Measurements from ENCODE around the gene BTBD9. TPM values are rescaled to one million over a fixed set of nuclear protein-coding genes. Genes with fewer than 3 reads are reported as not detected.

Gene BTBD9
- total RNA-seq, 1 donor from 2014 or later, result 10.3 TPM

DNA sequence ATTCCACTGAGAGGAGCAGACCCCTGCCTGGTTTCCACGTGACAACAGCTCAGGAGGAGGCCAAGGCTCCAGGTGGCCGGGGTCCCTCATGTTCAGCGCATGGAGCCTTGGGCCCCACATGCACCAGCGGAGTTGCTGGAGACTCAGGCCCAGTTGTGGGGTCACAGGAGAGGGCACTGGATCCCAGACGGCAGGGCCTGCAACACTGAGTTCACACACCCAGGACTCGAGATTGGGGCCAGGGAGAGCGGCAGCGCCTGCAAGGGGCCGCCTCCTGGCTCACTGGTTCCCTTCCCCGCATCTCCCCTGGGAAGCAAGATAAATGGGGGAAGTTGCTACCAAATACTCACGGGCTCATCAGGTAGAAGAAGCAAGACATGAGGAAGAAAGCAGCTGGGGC is 472.1 kb downstream of the BTBD9 start:
- Mint-ChIP-seq H3K4me1 (ENCODE audit: low read depth, unreplicated experiment) (peaks cover 6% of the 10 kb centered on the region), H3K27me3 (ENCODE audit: low read depth, unreplicated experiment) (no peaks in the 10 kb centered on the region), H3K36me3 (ENCODE audit: low read depth, unreplicated experiment) (no peaks in the 10 kb centered on the region), H3K9me3 (ENCODE audit: unreplicated experiment) (no peaks in the 10 kb centered on the region), H3K27ac (ENCODE audit: unreplicated experiment) (no peak overlapping the region), H3K4me3 (ENCODE audit: unreplicated experiment) (no peak overlapping the region)
- TF ChIP-seq, protein P1, sequence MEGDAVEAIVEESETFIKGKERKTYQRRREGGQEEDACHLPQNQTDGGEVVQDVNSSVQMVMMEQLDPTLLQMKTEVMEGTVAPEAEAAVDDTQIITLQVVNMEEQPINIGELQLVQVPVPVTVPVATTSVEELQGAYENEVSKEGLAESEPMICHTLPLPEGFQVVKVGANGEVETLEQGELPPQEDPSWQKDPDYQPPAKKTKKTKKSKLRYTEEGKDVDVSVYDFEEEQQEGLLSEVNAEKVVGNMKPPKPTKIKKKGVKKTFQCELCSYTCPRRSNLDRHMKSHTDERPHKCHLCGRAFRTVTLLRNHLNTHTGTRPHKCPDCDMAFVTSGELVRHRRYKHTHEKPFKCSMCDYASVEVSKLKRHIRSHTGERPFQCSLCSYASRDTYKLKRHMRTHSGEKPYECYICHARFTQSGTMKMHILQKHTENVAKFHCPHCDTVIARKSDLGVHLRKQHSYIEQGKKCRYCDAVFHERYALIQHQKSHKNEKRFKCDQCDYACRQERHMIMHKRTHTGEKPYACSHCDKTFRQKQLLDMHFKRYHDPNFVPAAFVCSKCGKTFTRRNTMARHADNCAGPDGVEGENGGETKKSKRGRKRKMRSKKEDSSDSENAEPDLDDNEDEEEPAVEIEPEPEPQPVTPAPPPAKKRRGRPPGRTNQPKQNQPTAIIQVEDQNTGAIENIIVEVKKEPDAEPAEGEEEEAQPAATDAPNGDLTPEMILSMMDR (IDR thresholded peaks at IDR 0.05; ENCODE audit: insufficient read depth, low read depth, low read length), result no peak
- TF ChIP-seq EZH2 (IDR thresholded peaks at IDR 0.05; ENCODE audit: insufficient read depth, low read length), result no peak
- DNase-seq (ENCODE audit: low read depth) (no peak), FAIRE-seq (no peak)
- H3K4me1 ChIP-seq (ENCODE audit: insufficient read depth, low read length), result no peaks in the 10 kb centered on the region
- no peak overlapping the region for H3K27ac ChIP-seq (ENCODE audit: low read depth, low read length)
- H3K27me3 ChIP-seq (ENCODE audit: insufficient read depth, low read length), result no peaks in the 10 kb centered on the region
- no peaks in the 10 kb centered on the region for H3K9me3 ChIP-seq (ENCODE audit: insufficient read depth, low read depth, low read length)
- no peak overlapping the region for H2AFZ ChIP-seq (ENCODE audit: low read depth, low read length)
- H3K36me3 ChIP-seq (ENCODE audit: insufficient read depth, low read length), result no peaks in the 10 kb centered on the region
- H4K20me1 ChIP-seq (ENCODE audit: insufficient read depth, low read length), result no peaks in the 10 kb centered on the region
- H3K9ac ChIP-seq (ENCODE audit: low read length), result no peak overlapping the region
- H3K4me3 ChIP-seq (ENCODE audit: insufficient read depth, low read depth, low read length), result no peak overlapping the region
- H3K79me2 ChIP-seq (ENCODE audit: insufficient read depth, low read length), result no peaks in the 10 kb centered on the region
- H3K4me2 ChIP-seq (ENCODE audit: low read length), result no peak overlapping the region

DNA sequence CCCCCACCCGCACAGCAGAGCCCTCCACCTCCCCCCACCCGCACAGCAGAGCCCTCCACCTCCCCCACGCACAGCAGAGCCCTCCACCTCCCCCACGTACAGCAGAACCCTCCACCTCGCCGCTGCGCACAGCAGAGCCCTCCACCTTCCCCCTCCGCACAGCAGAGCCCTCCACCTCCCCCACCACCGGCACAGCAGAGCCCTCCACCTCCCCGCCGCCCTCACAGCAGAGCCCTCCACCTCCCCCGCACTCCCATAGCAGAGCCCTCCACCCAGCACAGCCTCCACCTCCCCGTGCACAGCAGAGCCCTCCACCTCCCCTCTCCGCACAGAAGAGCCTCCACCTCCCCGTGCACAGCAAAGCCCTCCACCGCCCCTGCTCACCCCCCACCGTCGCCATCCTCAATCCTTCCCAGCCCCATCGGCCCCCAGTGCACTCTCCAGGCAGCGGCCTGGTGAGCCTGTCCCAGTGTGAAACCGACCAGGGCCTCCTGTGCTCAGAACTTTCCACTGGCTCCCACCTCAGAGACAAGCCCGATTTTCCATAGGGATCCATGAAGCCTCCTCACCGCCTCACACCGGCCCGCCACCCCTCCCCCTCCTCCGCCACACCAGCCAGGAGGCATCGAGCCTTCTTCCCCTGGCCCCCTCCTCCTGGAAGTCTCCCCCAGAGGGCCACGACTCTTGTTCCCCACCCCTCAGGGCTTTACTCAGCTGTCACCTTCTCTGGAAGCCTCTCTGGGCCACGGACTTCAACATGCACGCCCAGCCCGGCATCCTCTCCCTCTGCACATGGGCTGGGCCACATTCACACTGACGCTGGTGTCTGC is 473.1 kb downstream of the BTBD9 start:
- no peaks in the 10 kb centered on the region for H3K27me3 ChIP-seq (ENCODE audit: insufficient read depth, low read length)
- no peak overlapping the region for H3K4me2 ChIP-seq (ENCODE audit: low read length)
- H2AFZ ChIP-seq (ENCODE audit: low read depth, low read length), result no peak overlapping the region
- DNase-seq (ENCODE audit: low read depth) (no peak), FAIRE-seq (no peak)
- Mint-ChIP-seq H3K27ac (ENCODE audit: unreplicated experiment) (no peak overlapping the region), H3K4me3 (ENCODE audit: unreplicated experiment) (no peak overlapping the region), H3K4me1 (ENCODE audit: low read depth, unreplicated experiment) (peaks cover 6% of the 10 kb centered on the region), H3K9me3 (ENCODE audit: unreplicated experiment) (peaks cover 3% of the 10 kb centered on the region), H3K27me3 (ENCODE audit: low read depth, unreplicated experiment) (no peaks in the 10 kb centered on the region), H3K36me3 (ENCODE audit: low read depth, unreplicated experiment) (no peaks in the 10 kb centered on the region)
- H3K27ac ChIP-seq (ENCODE audit: low read depth, low read length), result no peak overlapping the region
- H3K79me2 ChIP-seq (ENCODE audit: insufficient read depth, low read length), result no peaks in the 10 kb centered on the region
- no peaks in the 10 kb centered on the region for H3K9me3 ChIP-seq (ENCODE audit: insufficient read depth, low read depth, low read length)
- no peak overlapping the region for H3K9ac ChIP-seq (ENCODE audit: low read length)
- H4K20me1 ChIP-seq (ENCODE audit: insufficient read depth, low read length), result no peaks in the 10 kb centered on the region
- H3K4me1 ChIP-seq (ENCODE audit: insufficient read depth, low read length), result no peaks in the 10 kb centered on the region
- TF ChIP-seq, protein P1 (IDR thresholded peaks at IDR 0.05; ENCODE audit: insufficient read depth, low read depth, low read length), result no peak
- no peak for TF ChIP-seq EZH2 (IDR thresholded peaks at IDR 0.05; ENCODE audit: insufficient read depth, low read length)
- no peaks in the 10 kb centered on the region for H3K36me3 ChIP-seq (ENCODE audit: insufficient read depth, low read length)
- H3K4me3 ChIP-seq (ENCODE audit: insufficient read depth, low read depth, low read length), result no peak overlapping the region

DNA sequence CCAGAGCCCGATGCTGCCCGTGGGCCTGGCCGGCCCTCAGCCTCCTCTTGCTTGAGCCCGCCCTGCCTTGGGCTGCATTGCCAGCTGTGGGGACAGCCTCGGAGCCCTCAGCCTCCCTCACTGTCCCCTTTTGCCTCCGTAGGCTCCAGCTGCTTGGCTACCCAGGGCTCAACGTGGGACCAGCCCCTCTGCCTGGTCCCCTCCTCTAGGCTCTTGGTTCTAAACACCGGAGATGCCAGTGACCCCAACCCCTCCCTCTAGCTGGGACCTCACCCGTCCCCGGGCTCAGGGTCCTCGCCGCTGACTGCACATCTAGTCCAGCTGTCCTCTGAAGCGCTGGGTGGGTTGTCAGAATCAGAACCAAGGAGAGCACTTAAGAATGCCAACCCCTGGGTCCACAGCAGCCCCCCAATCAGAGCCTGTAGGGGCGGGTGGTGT is 475.0 kb downstream of the BTBD9 start:
- H3K4me2 ChIP-seq (ENCODE audit: low read length), result no peak overlapping the region
- H3K9me3 ChIP-seq (ENCODE audit: insufficient read depth, low read depth, low read length), result no peaks in the 10 kb centered on the region
- no peak overlapping the region for H3K4me3 Mint-ChIP-seq (ENCODE audit: unreplicated experiment)
- H3K4me3 ChIP-seq (ENCODE audit: insufficient read depth, low read depth, low read length), result no peak overlapping the region
- peaks cover 3% of the 10 kb centered on the region for H3K9me3 Mint-ChIP-seq (ENCODE audit: unreplicated experiment)
- no peak overlapping the region for H3K27ac ChIP-seq (ENCODE audit: low read depth, low read length)
- H3K36me3 Mint-ChIP-seq (ENCODE audit: low read depth, unreplicated experiment), result peaks cover 6% of the 10 kb centered on the region
- no peaks in the 10 kb centered on the region for H3K4me1 ChIP-seq (ENCODE audit: insufficient read depth, low read length)
- no peak overlapping the region for H2AFZ ChIP-seq (ENCODE audit: low read depth, low read length)
- H3K27me3 Mint-ChIP-seq (ENCODE audit: low read depth, unreplicated experiment), result no peaks in the 10 kb centered on the region
- no peak overlapping the region for H3K9ac ChIP-seq (ENCODE audit: low read length)
- no peaks in the 10 kb centered on the region for H3K36me3 ChIP-seq (ENCODE audit: insufficient read depth, low read length)
- H3K4me1 Mint-ChIP-seq (ENCODE audit: low read depth, unreplicated experiment), result peaks cover 3% of the 10 kb centered on the region
- FAIRE-seq (no peak), DNase-seq (ENCODE audit: low read depth) (no peak)
- no peak overlapping the region for H3K27ac Mint-ChIP-seq (ENCODE audit: unreplicated experiment)
- no peaks in the 10 kb centered on the region for H4K20me1 ChIP-seq (ENCODE audit: insufficient read depth, low read length)
- TF ChIP-seq EZH2 (IDR thresholded peaks at IDR 0.05; ENCODE audit: insufficient read depth, low read length), result no peak
- TF ChIP-seq, protein P1 (IDR thresholded peaks at IDR 0.05; ENCODE audit: insufficient read depth, low read depth, low read length), result no peak
- no peaks in the 10 kb centered on the region for H3K27me3 ChIP-seq (ENCODE audit: insufficient read depth, low read length)
- no peaks in the 10 kb centered on the region for H3K79me2 ChIP-seq (ENCODE audit: insufficient read depth, low read length)
